Coronary artery (tissue), 2 donors: Measurements from ENCODE around the gene NDUFB7.

Source experiments
- DNase-seq: peaks from one replicate; pipeline ENCODE4 v3.0.0-alpha.2; 2017; ENCODE audit warnings: low spot score
- H3K27ac ChIP-seq, 2 donors: fragments of 200-600 bp; sonication (generic); one replicate each; pipeline ENCODE4 v1.5.1; 2016 to 2019
- H3K4me3 ChIP-seq: fragments of 200-600 bp; sonication (generic); 2 replicates; pipeline ENCODE4 v1.5.1; 2016; ENCODE audit warnings: mild to moderate bottlenecking, moderate library complexity
- TF ChIP-seq, protein P1 (sequence below): fragments of 200-600 bp; sonication (generic); IDR thresholded peaks from one replicate; pipeline ENCODE4 v1.5.1; 2019; ENCODE audit warnings: antibody characterized with exemption

The NDUFB7 gene

DNA sequence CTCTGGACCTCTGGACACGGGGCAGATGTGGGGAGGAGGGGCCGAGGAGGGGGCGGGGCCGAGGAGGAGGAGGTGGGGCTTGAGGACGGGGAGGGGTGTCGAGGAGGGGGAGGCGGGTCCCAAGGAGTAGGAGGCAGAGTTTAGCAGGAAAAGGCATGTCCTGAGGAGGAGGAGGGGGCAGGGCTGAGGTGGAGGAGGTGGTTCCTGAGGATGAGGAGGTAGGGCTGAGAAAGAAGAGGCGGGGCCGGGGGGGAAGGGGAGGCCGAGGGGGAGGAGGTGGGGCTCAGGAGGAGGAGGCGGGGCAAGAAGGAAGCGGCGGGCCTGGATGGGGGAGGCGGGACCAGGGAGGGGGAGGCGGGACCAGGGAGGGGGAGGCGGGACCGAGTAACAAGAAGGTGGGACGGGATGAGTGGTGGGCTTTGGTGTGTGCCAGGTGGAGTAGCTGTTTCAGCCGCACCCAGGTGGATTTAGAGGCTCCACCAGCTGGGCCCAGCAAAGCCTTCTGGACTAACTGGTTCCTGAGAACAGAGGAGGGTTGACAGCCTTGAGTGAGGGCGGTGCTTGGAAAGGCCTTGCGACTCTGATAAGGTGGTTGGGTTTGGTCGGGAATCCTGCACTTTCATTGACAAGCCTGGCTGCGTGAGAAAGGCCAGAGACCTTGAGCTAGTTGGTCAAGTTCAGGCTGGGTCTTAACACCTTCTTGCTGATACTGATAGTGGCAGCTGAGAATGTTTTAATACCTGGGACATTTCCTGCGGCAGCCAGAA lies 34.8 kb downstream of the NDUFB7 start:
- TF ChIP-seq, protein P1, sequence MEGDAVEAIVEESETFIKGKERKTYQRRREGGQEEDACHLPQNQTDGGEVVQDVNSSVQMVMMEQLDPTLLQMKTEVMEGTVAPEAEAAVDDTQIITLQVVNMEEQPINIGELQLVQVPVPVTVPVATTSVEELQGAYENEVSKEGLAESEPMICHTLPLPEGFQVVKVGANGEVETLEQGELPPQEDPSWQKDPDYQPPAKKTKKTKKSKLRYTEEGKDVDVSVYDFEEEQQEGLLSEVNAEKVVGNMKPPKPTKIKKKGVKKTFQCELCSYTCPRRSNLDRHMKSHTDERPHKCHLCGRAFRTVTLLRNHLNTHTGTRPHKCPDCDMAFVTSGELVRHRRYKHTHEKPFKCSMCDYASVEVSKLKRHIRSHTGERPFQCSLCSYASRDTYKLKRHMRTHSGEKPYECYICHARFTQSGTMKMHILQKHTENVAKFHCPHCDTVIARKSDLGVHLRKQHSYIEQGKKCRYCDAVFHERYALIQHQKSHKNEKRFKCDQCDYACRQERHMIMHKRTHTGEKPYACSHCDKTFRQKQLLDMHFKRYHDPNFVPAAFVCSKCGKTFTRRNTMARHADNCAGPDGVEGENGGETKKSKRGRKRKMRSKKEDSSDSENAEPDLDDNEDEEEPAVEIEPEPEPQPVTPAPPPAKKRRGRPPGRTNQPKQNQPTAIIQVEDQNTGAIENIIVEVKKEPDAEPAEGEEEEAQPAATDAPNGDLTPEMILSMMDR: no peak
- DNase-seq: no peak
- H3K27ac ChIP-seq: peak overlapping the region in 1 of 2 donors; percentile 41
- H3K4me3 ChIP-seq: peak overlapping the region; percentile 52

DNA sequence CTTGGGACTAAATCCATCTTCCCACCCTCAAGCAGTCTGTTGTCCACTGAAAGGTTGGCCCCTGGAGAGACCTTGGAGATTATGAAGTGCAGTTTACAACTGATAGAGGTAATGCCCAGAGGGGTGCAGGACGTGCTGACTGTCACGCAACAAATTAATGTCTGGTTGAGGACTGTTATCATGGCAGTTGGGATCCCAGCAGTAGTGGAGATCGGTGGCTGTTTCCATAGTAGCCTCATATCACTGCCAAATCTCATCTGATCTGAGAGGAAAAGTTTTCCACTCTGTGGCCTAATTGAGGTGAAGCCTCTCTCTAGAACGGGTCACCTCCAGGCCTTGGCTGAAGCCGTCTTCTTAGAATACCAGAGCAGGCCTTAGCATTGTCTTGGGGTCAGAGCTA lies 38.4 kb downstream of the NDUFB7 start:
- TF ChIP-seq, protein P1: no peak
- DNase-seq: no peak
- Histone ChIP-seq H3K27ac (no peak overlapping the region), H3K4me3 (no peak overlapping the region)

DNA sequence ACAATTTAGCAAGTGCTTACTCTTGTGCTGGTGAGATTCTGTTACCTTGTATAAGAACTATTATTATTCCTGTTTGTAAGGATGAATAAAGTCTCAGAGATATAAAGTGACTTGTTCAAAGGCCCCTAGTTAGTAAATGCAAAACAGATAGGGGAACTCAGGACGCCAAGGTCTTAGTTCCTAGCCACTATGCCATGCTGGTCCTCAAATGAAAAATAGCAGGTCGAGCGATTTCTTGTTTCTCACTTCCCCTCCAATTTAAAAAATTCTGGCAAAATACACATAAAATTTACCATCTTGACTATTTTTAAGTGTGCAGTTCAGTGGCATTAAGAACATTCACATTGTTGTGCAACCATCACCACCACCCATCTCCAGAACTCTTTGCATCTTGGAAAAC lies 41.4 kb downstream of the NDUFB7 start:
- TF ChIP-seq, protein P1: no peak
- Histone ChIP-seq H3K4me3 (peak overlapping the region; percentile 73), H3K27ac (peak overlapping the region in 1 of 2 donors; percentile 7)
- DNase-seq: no peak

DNA sequence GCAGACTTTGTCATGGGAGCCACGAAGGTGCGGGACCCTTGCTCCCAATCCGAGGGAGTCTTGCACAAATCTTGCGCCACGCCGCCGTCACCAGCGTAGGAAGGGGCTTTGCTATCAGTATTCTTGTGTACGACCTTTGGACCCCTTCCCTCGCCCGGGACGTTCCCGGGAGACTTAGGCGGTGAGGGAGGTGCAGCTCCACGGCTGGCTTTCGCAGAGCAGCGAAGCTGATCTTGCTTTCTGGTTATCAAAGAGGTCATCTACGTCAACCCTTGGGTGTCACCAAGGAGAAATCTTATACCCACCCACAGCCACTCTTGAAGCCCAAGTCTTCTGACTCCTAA lies 41.9 kb downstream of the NDUFB7 start:
- peak overlapping the region; percentile 73 for H3K4me3 ChIP-seq
- no peak for DNase-seq
- TF ChIP-seq, protein P1: no peak
- H3K27ac ChIP-seq: peak overlapping the region; percentile 90 to 93

DNA sequence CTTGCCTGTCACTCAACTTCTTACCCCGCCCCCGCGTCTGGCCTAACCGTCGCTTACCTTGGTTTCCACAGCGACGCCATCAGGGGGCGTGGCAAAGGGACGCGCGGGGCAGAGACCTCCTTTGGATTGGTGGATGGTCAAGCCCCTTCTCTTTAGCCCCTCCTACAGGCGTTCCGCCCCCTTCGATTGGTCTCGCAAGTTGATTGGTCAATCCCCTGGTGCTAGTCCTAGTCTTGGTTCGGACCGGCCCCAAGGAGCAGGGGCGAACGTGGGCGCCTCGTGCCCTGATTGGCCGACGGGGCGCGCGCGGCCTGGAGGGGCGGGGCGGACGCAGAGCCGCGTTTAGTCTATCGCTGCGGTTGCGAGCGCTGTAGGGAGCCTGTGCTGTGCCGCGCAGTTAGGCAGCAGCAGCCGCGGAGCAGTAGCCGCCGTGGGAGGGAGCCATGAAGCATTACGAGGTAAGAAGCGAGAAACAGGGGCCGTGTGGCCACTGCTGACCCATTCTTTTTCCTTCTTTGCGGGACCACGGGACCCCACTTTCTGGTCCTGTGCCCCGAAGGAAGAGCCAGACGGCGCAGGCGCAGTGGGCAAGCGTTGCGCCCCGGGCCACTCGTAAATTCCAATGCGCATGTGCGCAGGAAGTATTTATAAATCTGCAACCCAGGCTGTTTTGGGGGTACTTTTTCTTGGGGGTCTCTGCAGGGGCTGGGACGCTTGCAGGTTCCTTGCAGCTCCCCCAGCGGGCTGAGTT lies 42.4 kb downstream of the NDUFB7 start, which contains the start of gene TECR:
TSS of gene TECR (plus strand) at position 341 of the 751 bp plus-strand sequence. CDS start at position 444, 103 bp downstream.
- Histone ChIP-seq H3K4me3 (peak within 1 kb of the TSS; percentile 73), H3K27ac (peak within 1 kb of the TSS; percentile 90 to 93)
- TF ChIP-seq, protein P1: no peak
- peak; percentile 100 for DNase-seq

DNA sequence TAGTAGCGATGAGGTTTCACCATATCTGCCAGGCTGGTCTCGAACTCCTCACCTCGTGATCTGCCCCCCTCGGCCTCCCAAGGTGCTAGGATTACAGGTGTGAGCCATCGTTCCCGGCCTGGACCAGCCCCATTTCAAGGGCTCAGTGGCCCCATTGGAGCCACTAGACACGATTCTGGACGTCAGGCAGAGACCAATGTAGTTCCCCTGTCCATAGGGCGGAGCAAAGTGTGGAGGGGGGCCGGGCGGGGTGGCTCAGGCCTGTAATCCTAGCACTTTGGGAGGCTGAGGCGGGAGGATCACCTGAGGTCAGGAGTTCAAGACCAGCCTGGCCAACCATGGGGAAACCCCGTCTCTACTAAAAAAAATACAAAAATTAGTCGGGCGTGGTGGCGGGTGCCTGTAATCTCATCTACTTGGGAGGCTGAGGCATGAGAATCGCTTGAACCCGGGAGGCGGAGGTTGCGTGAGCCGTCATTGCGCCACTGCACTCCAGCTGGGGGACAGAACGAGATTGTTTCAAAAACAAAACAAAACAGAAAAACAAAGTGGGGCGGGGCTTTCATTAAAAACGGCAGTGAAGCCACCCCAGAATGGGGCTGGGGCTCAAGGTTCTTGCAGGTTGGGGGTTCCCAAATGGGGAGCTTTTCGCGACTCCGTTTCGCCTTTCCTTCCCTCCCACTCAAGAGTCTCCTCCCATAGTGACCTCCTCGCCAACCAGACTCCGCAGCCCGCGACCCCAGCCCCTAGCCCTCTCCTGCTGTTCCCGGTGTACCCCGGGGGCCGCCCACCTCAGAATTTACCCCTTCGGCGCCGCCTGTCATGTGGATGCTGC lies 43.2 kb downstream of the NDUFB7 start:
- H3K27ac ChIP-seq: peak overlapping the region; percentile 53 to 90
- TF ChIP-seq, protein P1: no peak
- H3K4me3 ChIP-seq: peak overlapping the region; percentile 73
- no peak for DNase-seq
